ENCODE measurements around the gene JUP. TPM values are rescaled to one million over a fixed set of nuclear protein-coding genes. Genes with fewer than 3 reads are reported as not detected.

The JUP gene
- total RNA-seq, 4 donors from 2014 or later, result 42.9 to 57.7 (median 51.6) TPM

GRCh38 chr17:41771389-41772206, 14.9 kb downstream of the JUP start:
- TF ChIP-seq EP300 (IDR thresholded peaks at IDR 0.05), result no peak
- no peak for TF ChIP-seq POLR2A (IDR thresholded peaks at IDR 0.05)
- Histone ChIP-seq H3K27me3 (no peaks in the 10 kb centered on the region), H3K9me3 (no peaks in the 10 kb centered on the region), H3K27ac (peak overlapping the region in 1 of 4 donors; percentile 62), H3K4me3 (no peak overlapping the region), H3K4me1 (peaks cover 0 to 36% (median 16%) of the 10 kb centered on the region in 4 donors), H3K36me3 (peaks cover 0 to 59% (median 6%) of the 10 kb centered on the region in 3 donors)
- DNase-seq (ENCODE audit: low spot score in 2 of 2), result no peak
- WGBS, 2 donors, result 90 to 97% methylated on average over 14 to 15 of the region's 17 CpGs

- 81 to 89% methylated on average over 3 of the region's 3 CpGs for WGBS, 2 donors
- H3K36me3 ChIP-seq, result peaks cover 0 to 76% (median 8%) of the 10 kb centered on the region in 3 donors
These were observed 16.5 kb downstream of the JUP start for GRCh38 chr17:41769985-41770384.

GRCh38 chr17:41769346-41769862, 17.1 kb downstream of the JUP start:
- WGBS, 2 donors, result 79 to 83% methylated on average over 8 to 13 of the region's 16 CpGs
- H3K27ac ChIP-seq, result no peak overlapping the region
- no peaks in the 10 kb centered on the region for H3K9me3 ChIP-seq
- no peak overlapping the region for H3K4me3 ChIP-seq
- no peaks in the 10 kb centered on the region for H3K27me3 ChIP-seq
- H3K36me3 ChIP-seq, result peaks cover 3 to 81% (median 8%) of the 10 kb centered on the region in 3 donors
- H3K4me1 ChIP-seq, result peaks cover 0 to 18% (median 8%) of the 10 kb centered on the region in 4 donors
- no peak for TF ChIP-seq CTCF (IDR thresholded peaks at IDR 0.05)
- no peak for TF ChIP-seq POLR2A (IDR thresholded peaks at IDR 0.05)
- no peak for TF ChIP-seq EP300 (IDR thresholded peaks at IDR 0.05)
- DNase-seq (ENCODE audit: low spot score in 2 of 2), result no peak

More at GRCh38 chr17:41769985-41770384, 16.5 kb downstream of the JUP start:
- H3K27ac ChIP-seq, result no peak overlapping the region
- no peaks in the 10 kb centered on the region for H3K27me3 ChIP-seq
- TF ChIP-seq CTCF (IDR thresholded peaks at IDR 0.05), result no peak
- no peak for TF ChIP-seq POLR2A (IDR thresholded peaks at IDR 0.05)
- TF ChIP-seq EP300 (IDR thresholded peaks at IDR 0.05), result no peak
- H3K4me1 ChIP-seq, result peaks cover 0 to 19% (median 9%) of the 10 kb centered on the region in 4 donors
- no peak overlapping the region for H3K4me3 ChIP-seq
- no peaks in the 10 kb centered on the region for H3K9me3 ChIP-seq
- DNase-seq (ENCODE audit: low spot score in 2 of 2), result no peak

- Histone ChIP-seq H3K4me3 (no peak overlapping the region), H3K27ac (no peak overlapping the region), H3K27me3 (no peaks in the 10 kb centered on the region), H3K4me1 (peaks cover 0 to 15% (median 4%) of the 10 kb centered on the region in 4 donors), H3K36me3 (peaks cover 3 to 85% (median 8%) of the 10 kb centered on the region in 3 donors), H3K9me3 (no peaks in the 10 kb centered on the region)
- DNase-seq (ENCODE audit: low spot score in 2 of 2), result no peak
- 91 to 93% methylated on average over 22 to 23 of the region's 23 CpGs for WGBS, 2 donors
- TF ChIP-seq POLR2A (IDR thresholded peaks at IDR 0.05) (no peak), EP300 (IDR thresholded peaks at IDR 0.05) (no peak), CTCF (IDR thresholded peaks at IDR 0.05) (no peak)
These were observed 17.7 kb downstream of the JUP start for GRCh38 chr17:41768682-41769288.

- WGBS, 2 donors, result 93 to 95% methylated on average over 12 to 18 of the region's 18 CpGs
- H3K27ac ChIP-seq, result no peak overlapping the region
- H3K4me3 ChIP-seq, result no peak overlapping the region
- no peaks in the 10 kb centered on the region for H3K27me3 ChIP-seq
- H3K9me3 ChIP-seq, result no peaks in the 10 kb centered on the region
- no peak for DNase-seq (ENCODE audit: low spot score in 2 of 2)
- H3K36me3 ChIP-seq, result peaks cover 3 to 96% (median 16%) of the 10 kb centered on the region in 3 donors
- H3K4me1 ChIP-seq, result peaks cover 0 to 2% (median 0%) of the 10 kb centered on the region in 4 donors
- no peak for TF ChIP-seq EP300 (IDR thresholded peaks at IDR 0.05)
- no peak for TF ChIP-seq CTCF (IDR thresholded peaks at IDR 0.05)
- TF ChIP-seq POLR2A (IDR thresholded peaks at IDR 0.05), result no peak
These were observed 19.0 kb downstream of the JUP start for GRCh38 chr17:41767324-41768042.
